Daoy (cell line): ENCODE data around the gene SLAMF6. TPM values are rescaled to one million over a fixed set of nuclear protein-coding genes. Genes with fewer than 3 reads are reported as not detected.
"Not testable (repeated sequence)": the region's sequence is repeated elsewhere in the genome, so short reads cannot be mapped to it uniquely, and the experiment has no call there.

Experiments used
- DNase-seq: peaks from one replicate; pipeline ENCODE4 v3.0.0-alpha.2; 2015; ENCODE audit warnings: low read depth
- total RNA-seq: library from RNA; depleted of rRNA; stranded (reverse); fragments of >200 nt; shearing (Covaris generic); gene quantifications from 2 replicates; pipeline ENCODE4 v1.2.3, GENCODE V29; 2014

Gene SLAMF6
- total RNA-seq, 1 experiment from 2014 or later, result not detected

DNA sequence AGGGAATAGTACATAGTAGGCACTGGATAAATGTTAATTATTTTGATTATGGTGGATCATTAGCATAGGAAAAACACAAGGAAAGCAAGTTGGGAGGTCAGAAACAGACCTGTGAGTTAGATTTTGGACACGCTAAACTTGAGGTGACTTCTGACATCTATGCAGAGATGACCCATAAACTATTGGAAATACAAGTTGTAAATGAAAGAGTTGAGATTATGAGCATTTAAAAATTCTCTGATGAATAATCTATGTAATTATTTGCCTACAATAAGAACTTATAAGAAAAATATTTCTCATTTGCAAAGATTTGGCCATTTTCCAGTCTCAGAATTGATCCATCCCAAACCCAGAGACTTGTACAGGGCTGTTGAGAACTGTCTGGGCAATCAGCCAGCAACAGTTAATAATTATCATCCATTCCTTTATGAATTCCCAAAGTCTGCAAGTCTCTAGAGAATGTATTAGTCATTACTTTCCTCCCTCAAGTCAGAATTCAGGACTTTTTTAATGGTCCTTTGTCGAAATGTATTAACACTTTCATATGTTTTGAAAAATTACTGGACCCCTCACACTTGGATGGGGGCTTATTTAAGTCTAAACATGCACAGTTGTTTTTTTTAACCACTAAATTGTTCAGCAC lies 19.4 kb upstream of the SLAMF6 start:
- DNase-seq, result no peak

DNA sequence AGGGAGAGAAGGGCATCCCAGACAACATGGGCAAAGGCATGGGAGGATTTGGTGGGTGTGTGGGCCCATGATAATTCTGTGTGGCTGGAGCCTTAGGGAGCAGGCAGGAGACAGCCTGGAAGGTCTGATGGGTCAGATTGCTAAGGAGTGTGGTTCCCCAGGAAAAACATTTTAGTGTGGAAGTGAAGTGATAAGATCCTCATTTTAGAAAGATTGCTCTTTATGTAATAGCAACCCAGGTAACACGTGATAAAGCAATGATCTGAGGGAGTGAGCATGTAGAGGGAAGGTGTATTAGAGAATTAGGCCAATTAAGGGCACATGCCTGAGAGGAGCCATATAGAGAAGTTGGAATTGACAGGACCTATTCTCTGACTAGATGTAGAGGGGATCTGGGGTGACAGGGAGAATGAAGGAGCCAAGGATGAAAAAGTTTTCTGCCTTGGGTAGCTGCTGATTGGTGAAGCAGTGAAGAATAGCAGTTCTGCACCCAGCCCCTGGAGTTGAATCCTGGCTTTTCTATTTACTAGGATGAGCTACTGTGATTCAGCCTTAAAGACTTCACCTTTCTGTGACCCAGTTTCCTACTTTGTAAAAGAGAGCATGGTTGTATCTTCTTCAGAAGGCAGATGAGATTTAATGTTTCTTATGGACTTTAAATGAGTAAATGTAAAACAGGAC lies 18.7 kb upstream of the SLAMF6 start:
- no peak for DNase-seq

DNA sequence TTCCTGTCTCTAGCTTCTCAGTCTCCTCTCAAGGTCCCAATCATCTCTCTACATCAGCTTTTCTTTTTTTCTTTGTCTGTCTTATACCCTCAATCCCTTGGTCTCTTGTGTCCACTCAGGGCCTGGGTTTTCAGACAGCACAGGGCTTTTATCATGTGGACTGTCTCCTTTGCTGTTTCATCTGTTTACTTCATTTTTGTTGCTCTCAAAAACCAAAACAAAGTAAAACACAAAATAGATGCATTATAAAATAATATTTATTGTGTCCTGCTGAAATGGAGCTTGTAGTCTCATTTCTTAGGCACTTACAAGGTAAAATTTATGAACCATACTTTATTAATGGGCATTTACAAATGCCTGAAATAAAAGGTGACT lies 17.8 kb upstream of the SLAMF6 start:
- no peak for DNase-seq

DNA sequence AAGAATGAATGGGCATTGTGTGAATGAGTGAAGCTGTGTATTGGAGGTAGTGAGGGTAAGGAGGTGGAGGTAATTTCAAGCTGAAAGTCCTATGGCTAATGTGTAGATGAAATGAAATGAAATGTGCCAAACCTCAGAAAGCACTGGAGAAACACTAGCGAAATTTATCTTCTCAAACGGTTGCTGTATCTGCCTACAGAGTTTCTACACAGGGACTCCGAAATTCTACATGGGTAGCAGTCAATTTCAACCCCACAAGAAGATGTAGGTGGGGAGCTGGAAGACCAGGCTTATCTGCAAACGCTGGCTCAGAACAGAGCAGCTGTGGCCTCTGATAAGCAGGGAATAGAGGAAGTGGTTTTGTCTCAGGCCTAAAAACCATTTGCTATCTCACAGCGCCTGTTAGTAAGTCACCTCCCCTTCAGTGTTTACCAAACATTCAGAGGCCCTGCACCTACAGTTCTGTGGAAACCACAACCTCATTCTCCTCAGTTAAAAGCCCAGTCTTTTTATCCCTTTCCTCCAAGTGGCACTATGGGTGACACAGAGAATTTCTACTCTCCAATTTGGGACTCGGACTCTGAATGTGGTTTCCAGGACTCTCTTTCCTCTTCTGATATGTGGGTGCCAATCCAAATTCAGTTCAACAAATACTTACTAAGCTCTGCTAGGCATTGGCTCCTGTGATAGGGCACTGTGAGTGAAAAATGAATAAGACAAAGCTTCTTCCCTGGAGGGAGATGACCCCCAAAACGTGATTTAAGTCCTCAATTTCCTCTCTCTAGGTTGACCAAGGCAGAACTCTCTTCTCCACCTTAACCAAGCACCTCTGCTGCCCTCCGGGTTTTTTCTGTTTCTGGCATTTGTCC lies 17.2 kb upstream of the SLAMF6 start:
- DNase-seq, result peak; percentile 7

DNA sequence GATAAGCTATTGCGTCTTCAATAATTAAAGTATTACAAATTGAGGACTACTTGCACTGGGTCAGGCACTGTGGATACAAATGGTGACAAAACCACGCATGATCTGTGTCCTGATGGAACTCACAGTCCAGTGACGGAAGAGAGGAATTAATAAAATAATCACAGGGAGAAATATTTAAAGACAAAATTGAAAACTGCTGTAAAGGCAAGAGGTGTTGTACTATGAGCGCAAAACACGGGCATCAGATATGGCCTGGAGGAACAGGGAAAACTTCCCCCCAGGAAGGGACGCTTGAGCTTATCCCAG lies 16.6 kb upstream of the SLAMF6 start:
- no peak for DNase-seq

DNA sequence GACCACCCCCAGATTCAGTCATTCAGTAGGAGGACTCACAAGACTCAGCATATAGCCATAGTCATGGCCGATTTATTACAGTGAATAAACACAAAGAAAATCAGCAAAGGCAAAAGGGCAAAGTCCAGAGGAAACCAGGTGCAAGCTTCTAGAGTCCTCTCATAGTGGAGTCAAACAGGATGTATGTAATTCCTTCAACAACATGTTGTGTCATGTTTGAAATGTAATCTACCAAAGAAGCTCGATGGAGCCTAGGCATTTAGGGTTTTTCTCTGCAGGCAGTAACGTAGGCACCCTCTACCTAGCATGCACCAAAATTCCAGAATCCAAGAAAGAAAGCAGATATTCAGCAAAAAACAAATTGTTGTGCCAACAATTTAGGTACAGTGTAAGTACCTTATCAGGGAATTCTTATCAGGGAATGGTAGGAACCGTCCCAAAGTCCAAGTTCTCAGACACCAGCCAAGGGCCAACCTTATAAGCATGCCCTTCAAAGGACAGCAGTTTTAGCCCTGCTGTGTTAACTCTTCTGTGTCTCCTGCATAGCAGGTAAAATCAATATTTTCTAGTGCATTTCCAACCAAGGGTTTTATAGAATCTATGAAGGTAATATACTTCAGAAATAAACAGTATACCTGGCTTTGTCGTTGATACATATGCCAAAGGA lies 16.1 kb upstream of the SLAMF6 start:
- no peak for DNase-seq

DNA sequence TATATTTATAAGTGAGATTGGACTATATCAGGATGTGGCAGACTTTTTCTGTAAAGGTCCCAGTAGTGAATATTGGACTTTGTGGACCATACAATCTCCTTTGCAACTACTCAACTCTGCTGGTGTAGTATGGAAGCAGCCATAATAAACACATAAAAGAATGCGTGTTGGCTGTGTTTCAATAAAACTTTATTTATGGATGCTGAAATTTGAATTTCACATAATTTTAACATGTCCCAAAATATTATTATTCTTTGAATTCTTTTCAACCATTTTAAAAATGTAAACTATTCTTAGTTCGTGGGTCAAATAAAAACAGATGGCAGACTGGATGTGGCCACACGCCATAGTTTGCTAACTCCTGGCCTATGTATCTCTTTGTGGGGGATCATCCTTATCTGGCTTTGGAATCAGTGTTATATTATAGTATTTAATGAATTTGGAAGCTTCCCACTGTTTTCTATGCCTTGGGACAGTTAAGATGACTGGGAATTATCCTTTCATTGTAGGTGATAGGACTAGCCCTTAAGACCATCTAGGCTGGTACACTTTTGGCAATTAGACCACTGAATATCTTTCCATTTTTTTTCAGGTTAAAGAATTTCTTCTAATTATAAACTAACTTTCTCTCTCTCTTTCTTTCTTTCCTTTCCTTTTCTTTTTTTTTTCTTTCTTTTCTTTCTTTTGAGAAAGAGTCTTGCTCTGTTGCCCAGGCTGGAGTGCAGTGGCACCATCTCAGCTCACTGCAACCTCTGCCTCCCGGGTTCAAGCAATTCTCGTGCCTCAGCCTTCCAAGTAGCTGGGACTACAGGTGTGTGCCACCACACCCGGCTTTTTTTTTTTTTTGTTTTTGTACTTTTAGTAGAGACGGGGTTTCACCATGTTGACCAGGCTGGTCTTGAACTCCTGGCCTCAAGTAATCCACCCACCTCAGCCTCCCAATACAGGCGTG lies 14.9 kb upstream of the SLAMF6 start:
- no peak for DNase-seq

DNA sequence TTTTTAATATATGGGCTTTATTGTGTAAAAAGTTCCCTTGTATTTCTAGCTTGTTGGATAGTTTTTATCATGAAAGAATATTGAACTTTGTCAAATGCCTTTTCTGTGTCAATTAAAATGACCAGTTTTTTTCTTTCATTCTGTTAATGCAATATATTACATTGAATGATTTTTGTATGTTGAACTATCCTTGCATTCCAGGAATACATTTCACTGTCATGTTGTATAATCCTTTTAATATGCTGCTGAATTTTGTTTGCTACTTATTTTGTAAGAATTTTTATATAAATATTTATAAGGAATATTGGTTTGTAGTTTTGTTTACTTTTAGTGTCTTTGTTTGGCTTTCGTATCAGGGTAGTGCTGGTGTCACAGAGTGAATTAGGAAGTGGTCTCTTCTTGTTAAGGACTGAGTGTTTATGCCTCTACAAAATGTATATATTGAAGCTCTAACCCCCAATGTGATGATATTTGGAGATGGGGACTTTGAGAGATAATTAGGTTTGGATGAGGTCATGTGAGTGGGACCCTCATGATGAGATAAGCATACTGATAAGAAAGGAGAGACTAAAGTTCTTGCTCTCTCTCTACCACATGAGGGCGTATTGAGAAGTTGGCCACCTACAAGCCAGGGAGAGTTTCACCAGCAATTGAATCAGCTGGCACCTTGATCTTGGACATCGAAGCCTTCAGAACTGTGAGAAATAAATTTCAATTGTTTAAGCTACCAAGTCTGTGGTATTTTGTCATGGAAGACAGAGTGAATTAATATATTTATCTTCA lies 12.0 kb upstream of the SLAMF6 start:
- DNase-seq, result no peak

DNA sequence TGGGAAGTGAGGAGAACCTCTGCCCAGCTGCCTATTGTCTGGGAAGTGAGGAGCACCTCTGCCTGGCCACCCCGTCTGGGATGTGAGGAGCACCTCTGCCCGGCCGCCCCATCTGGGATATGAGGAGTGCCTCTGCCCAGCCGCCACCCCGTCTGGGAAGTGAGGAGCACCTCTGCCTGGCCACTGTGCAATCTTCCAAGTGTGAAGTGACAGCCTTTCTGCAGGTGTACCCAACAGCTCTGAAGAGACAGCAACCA lies 9.4 kb upstream of the SLAMF6 start:
- DNase-seq, result not testable (repeated sequence)

DNA sequence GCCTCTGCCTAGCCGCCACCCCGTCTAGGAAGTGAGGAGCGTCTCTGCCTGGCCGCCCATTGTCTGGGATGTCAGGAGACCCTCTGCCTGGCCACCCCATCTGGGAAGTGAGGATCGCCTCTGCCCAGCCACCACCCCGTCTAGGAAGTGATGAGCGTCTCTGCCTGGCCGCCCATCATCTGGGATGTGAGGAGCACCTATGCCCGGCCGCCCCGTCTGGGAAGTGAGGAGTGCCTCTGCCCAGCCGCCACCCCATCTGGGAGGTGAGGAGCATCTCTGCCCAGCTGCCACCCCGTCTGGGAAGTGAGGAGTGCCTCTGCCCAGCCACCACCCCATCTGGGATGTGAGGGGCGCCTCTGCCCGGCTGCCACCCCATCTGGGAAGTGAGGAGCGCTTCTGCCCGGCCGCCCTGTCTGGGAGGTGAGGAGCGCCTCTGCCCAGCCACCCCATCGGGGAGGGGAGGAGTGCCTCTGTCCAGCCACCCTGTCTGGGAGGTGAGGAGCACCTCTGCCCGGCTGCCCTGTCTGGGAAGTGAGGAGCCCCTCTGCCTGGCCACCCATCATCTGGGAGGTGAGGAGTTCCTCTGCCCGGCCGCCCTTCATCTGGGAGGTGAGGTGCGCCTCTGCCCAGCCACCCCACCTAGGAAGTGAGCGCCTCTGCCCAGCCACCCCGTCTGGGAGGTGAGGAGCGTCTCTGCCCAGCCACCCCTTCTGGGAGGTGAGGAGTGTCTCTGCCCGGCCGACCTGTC lies 8.9 kb upstream of the SLAMF6 start:
- not testable (repeated sequence) for DNase-seq

DNA sequence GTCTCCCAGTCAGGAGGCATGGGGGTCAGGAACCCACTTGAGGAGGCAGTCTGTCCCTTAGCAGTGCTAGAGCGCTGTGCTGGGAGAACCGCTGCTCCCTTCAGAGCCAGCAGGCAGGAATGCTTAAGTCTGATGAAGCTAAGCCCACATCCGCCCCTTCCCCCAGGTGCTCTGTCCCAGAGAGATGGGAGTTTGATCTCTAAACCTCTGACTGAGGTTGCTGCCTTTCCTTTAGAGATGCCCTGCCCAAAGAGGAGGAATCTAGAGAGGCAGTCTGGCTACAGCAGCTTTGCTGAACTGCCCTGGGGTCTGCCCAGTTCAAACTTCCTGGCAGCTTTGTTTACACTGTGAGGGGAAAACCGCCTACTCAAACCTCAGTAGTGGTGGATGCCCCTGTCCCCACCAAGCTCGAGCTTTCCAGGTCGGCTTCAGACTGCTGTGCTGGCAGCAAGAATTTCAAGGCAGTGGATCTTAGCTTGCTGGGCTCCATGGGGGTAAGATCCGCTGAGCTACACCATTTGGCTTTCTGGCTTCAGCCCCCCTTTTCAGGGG lies 6.4 kb upstream of the SLAMF6 start:
- DNase-seq, result not testable (repeated sequence)

DNA sequence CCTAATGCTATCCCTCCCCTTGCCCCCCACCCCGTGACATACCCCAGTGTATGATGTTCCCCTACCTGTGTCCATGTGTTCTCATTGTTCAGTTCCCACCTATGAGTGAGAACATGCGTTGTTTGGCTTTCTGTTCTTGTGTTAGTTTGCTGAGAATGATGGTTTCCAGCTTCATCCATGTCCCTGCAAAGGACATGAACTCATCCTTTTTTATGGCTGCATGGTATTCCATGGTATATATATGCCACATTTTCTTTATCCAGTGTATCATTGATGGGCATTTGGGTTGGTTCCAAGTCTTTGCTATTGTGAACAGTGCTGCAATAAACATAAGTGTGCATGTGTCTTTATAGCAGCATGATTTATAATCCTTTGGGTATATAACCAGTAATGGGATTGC lies 734 bp upstream of the SLAMF6 start:
- DNase-seq, result not testable (repeated sequence)

DNA sequence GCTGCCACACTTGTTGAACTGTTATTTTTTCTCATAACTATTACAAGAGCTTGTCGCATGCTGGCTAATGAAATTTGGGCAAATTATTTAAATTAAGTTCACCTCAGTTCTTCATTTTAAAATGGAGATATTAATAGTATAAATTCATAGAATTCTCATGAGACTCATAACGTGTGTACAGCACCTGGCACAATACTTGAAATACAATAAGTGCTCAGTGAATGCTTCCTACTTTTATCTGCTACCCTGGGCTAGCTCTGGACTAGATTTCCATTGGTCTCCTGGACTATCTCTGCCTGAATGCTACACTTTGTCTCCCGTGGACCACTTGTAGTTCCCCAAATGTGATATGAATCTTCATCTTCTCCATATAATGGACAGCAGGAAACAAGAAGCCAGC lies 919 bp downstream of the SLAMF6 start:
- no peak for DNase-seq

DNA sequence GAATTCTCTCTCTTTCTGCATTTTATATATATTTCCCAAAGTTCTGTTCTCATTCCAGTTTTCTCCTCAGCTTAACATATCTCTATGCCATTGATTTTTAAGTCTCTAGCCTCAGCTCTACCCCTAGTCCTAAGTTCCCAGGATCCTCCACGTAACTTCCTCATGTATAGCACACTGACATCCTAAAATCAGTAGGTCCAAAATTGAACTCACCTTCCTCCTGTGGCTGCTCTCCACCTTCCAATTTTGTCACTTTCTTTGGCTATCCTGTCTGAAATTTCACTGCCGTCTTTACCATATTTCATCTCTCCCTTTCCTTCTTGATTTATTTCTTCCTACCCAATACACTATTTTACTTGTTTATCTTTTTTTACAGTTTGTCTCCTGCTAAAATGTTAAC lies 1.5 kb downstream of the SLAMF6 start:
- DNase-seq, result no peak

DNA sequence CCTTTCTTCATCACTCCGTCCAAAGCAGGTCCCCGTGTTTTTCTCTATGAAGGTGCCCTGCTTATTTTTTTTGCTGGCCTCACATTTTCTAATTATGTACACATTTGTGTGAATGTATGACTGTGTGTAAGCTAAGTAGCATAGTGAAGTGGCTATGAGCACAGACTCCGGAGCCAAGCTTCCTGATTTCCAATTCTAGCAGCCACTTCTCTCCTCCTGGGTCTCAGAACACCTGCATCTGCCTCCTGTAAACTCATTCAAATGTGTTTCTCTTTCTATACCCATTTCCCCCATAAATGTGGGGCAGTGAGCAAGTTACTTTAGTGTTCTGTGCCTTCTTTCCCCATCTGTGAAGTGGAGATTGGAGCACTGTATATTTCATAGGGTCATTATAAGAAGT lies 2.1 kb downstream of the SLAMF6 start:
- DNase-seq, result no peak

DNA sequence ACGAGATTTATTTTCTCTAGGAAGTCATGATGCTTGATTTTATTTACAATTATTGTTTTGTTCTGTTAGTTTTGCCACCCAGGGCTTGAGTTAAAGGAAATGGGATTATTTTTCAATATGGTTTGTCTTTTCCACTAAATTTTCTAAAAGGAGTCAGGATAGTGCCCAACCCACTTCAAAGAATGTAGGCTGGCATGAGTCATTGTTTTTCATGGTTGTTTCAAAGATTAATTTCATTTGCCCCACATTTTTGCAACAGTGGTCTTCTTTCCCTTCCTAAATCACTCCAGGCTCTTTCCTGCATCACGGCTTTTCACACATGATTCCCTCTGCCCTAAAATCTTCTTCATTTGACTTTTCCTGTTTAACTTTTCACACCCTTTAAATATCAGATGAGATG lies 2.5 kb downstream of the SLAMF6 start:
- peak; percentile 39 for DNase-seq

DNA sequence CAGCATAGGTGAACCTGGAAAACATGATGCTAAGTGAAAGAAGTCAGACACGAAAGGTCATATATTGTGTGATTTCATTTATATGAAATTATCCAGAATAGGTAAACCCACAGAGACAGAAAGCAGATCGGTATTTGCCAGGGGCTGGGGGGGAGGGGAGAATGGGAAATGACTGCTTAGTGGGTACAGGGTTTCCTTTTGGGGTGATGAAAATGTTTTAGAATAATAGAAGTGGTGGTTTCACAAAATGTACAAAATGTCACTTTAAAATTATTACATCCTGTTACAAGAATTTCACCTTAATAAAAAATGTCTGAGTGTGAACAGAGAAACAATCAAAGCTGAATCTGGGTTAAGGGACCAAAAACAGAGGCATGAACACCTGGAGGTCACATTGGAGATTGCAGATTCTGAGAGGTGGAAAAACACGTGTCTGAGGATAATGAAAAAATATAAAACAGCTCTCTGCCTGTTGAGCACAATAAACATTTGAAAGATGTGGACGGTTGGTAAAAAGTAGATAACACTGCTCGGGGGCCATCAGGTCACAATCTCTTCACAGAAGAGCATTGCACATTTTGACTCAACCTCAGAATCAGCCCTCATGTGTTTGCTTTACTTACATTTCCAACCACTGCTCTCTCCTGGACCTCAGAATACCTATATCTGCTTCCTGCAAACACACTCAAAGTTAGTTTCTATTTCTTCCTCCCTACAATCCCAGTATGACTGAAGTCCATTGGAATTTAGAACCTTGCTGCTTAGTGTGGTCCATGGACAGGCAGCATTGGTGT lies 3.2 kb downstream of the SLAMF6 start:
- DNase-seq, result peak; percentile 50

DNA sequence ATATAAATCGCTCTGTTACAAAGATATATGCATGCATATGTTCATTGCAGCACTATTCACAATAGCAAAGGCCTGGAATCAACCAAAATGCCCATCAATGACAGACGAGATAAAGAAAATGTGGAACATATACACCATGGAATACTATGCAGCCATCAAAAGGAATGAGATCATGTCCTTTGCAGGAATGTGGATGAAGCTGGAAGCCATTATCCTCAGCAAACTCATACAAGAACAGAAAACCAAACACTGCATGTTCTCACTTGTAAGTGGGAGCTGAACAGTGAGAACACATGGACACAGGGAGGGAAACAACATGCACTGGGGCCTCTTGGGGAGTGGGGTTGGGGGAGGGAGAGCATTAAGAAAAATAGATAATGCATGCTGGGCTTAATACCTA lies 5.5 kb downstream of the SLAMF6 start:
- not testable (repeated sequence) for DNase-seq

DNA sequence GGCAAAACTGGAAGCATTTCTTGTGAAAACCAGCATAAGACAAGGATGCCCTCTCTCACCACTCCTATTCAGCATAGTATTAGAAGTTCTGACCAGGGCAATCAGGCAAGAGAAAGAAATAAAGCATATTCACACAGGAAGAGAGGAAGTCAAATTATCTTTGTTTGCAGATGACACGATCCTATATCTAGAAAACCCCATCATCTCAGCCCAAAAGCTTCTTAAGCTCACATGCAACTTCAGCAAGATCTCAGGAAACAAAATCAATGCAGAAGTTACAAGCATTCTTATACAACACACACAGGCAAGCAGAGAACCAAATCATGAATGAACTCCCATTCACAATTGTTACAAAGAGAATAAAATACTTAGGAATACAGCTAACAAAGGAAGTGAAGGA lies 7.1 kb downstream of the SLAMF6 start:
- DNase-seq, result not testable (repeated sequence)
